CD8-positive, alpha-beta memory T cell (primary cell): ENCODE results near the gene STK32B. TPM values are rescaled to one million over a fixed set of nuclear protein-coding genes. Genes with fewer than 3 reads are reported as not detected.
"Not testable (repeated sequence)": the region's sequence is repeated elsewhere in the genome, so short reads cannot be mapped to it uniquely, and the experiment has no call there.

Experiments used
- CTCF ChIA-PET: fragments of 350-600 bp; sonication (Branson Sonifier 250); formaldehyde crosslinking; loops from one replicate; lab custom pipeline; 2021; ENCODE audit warnings: antibody characterized with exemption; lab: Charles Lee
- POLR2A ChIA-PET: fragments of 350-600 bp; sonication (Branson Sonifier 250); formaldehyde crosslinking; loops from one replicate; lab custom pipeline; 2021; ENCODE audit warnings: antibody characterized with exemption; lab: Charles Lee
- DNase-seq, 5 donors: peaks; one replicate each; pipeline versions ENCODE4 v3.0.0 to v3.0.0-alpha.2; 2020 to 2022; ENCODE audit warnings: mixed read lengths in 1 of 5
- H3K27ac ChIP-seq: one replicate; pipeline ENCODE4 v1.7.0; 2013; ENCODE audit warnings: low read depth, mild to moderate bottlenecking, low read length, moderate library complexity
- H3K27me3 ChIP-seq: 2 replicates; pipeline ENCODE4 v1.7.0; 2013; ENCODE audit warnings: low read length, mild to moderate bottlenecking; ENCODE audit not compliant: insufficient read depth, poor library complexity, severe bottlenecking
- H3K36me3 ChIP-seq: 2 replicates; pipeline ENCODE4 v1.7.0; 2013; ENCODE audit warnings: mild to moderate bottlenecking, low read length, moderate library complexity; ENCODE audit not compliant: insufficient read depth
- H3K4me1 ChIP-seq: 2 replicates; pipeline ENCODE4 v1.7.0; 2013; ENCODE audit warnings: mild to moderate bottlenecking, low read length, moderate library complexity; ENCODE audit not compliant: insufficient read depth
- H3K4me3 ChIP-seq: 2 replicates; pipeline ENCODE4 v1.7.0; 2013; ENCODE audit warnings: mild to moderate bottlenecking, low read length
- H3K9me3 ChIP-seq: 2 replicates; pipeline ENCODE4 v1.7.0; 2013; ENCODE audit warnings: mild to moderate bottlenecking, low read length
- H3K27ac Mint-ChIP-seq, 8 donors: one replicate each; pipeline ENCODE4 v1.8.0; 2020 to 2021; ENCODE audit warnings: mixed read lengths in 8 of 8, mild to moderate bottlenecking in 6 of 8, inconsistent platforms in 3 of 8, moderate library complexity in 3 of 8
- H3K27me3 Mint-ChIP-seq, 2 donors: one replicate each; pipeline ENCODE4 v1.8.0; 2020 to 2021; ENCODE audit warnings: mixed read lengths in 2 of 2, mild to moderate bottlenecking in 1 of 2, moderate library complexity in 1 of 2
- H3K36me3 Mint-ChIP-seq, 3 donors: one replicate each; pipeline ENCODE4 v1.8.0; 2020 to 2021; ENCODE audit warnings: mixed read lengths in 3 of 3, inconsistent platforms in 1 of 3, mild to moderate bottlenecking in 1 of 3
- H3K4me1 Mint-ChIP-seq, 3 donors: one replicate each; pipeline ENCODE4 v1.8.0; 2020 to 2021; ENCODE audit warnings: mixed read lengths in 3 of 3, inconsistent platforms in 1 of 3, mild to moderate bottlenecking in 1 of 3
- H3K4me3 Mint-ChIP-seq, 7 donors: one replicate each; pipeline ENCODE4 v1.8.0; 2020 to 2021; ENCODE audit warnings: mixed read lengths in 7 of 7, mild to moderate bottlenecking in 6 of 7, moderate library complexity in 4 of 7, inconsistent platforms in 2 of 7
- H3K9me3 Mint-ChIP-seq, 5 donors: one replicate each; pipeline ENCODE4 v1.8.0; 2020 to 2022; ENCODE audit warnings: mixed read lengths in 5 of 5, mild to moderate bottlenecking in 3 of 5, moderate library complexity in 2 of 5, inconsistent platforms in 1 of 5
- polyA plus RNA-seq: library from polyadenylated mRNA; unstranded; fragments of 300-500 nt; fragmentation: Illumina TruSeq; gene quantifications from one replicate; pipeline ENCODE4 v1.2.3, GENCODE V29; 2021
- total RNA-seq, 2 experiments: library from RNA; stranded (reverse); gene quantifications; one replicate each; pipeline ENCODE4 v1.2.3, GENCODE V29; 2021

STK32B gene
- total and polyA plus RNA-seq, 3 experiments from 2014 or later = not detected

DNA sequence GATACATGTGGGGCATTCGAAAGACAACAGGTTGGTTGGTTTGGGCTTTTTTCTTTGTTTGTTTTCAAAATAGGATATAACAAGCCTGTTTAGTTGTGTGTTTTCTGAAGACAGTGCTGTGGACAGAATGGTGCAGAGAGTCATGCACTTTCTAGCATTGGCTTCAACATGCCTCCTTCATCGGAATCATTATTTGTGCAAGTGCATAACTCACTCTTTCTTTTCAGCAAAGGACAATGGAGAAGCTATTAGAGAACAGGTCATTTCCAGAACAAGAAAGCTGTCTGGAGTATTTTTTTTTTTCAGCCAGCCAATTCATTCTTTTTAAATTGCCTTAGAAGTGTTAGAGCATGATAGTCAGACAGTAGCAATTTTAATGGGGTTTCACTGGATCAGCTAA is 225.8 kb downstream of the STK32B start:
- no peak overlapping the region for H3K4me3 Mint-ChIP-seq
- CTCF ChIA-PET = no interaction called here
- H3K27me3 Mint-ChIP-seq = no peaks in the 10 kb centered on the region

DNA sequence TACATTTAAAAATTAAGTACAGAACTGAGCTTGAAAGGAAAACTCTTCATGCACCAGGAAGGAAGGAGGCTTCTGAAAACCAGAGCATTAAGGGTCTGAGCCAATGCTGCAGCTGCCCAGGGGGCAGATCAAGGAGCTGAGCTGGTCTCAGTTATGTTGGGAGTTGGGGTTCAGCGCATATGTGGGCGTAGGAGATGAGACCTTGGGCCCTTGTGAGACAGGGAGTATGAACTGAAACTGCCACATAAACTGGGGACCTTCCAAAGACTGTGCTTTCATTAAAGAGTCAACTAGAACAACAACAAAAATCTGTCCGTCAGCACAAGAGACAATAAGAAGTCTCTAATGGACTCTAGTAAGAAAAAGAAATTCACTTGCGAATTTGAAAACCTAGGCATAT is 226.9 kb downstream of the STK32B start:
- H3K9me3 ChIP-seq = no peaks in the 10 kb centered on the region
- Mint-ChIP-seq H3K9me3 (peaks cover 0 to 7% (median 0%) of the 10 kb centered on the region in 5 donors), H3K27me3 (no peaks in the 10 kb centered on the region), H3K4me1 (no peaks in the 10 kb centered on the region), H3K4me3 (no peak overlapping the region), H3K36me3 (no peaks in the 10 kb centered on the region), H3K27ac (no peak overlapping the region)
- POLR2A ChIA-PET = no interaction called here
- no peaks in the 10 kb centered on the region for H3K36me3 ChIP-seq
- no peak overlapping the region for H3K4me3 ChIP-seq
- no peaks in the 10 kb centered on the region for H3K27me3 ChIP-seq
- no peak for DNase-seq
- no peaks in the 10 kb centered on the region for H3K4me1 ChIP-seq
- CTCF ChIA-PET = no interaction called here
- H3K27ac ChIP-seq = no peak overlapping the region

More for the DNA sequence above, 225.8 kb downstream of the STK32B start:
- Mint-ChIP-seq H3K4me1 (no peaks in the 10 kb centered on the region), H3K27ac (no peak overlapping the region), H3K36me3 (no peaks in the 10 kb centered on the region), H3K9me3 (peaks cover 0 to 7% (median 0%) of the 10 kb centered on the region in 5 donors)
- no peaks in the 10 kb centered on the region for H3K4me1 ChIP-seq
- H3K27me3 ChIP-seq = no peaks in the 10 kb centered on the region
- POLR2A ChIA-PET = no interaction called here
- no peak for DNase-seq
- H3K4me3 ChIP-seq = no peak overlapping the region
- no peaks in the 10 kb centered on the region for H3K36me3 ChIP-seq
- H3K27ac ChIP-seq = no peak overlapping the region
- no peaks in the 10 kb centered on the region for H3K9me3 ChIP-seq

DNA sequence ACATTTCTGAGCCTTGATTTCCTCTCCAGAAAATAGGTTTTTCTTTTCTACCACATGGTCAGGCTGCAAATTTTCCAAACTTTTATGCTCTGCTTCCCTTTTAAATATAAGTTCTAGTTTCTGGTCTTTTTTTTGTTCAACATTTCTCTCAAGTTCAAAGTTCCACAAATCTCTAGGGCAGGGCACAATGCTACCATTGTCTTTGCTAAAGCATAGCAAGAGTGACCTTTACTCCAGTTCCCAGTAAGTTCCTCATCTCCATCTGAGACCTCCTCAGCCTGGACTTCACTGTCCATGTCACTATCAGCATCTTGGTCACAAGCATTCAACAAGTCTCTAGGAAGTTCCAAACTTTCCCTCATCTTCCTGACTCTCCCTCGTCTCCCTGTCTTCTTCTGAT is 228.8 kb downstream of the STK32B start:
- DNase-seq, POLR2A ChIA-PET, H3K4me3 Mint-ChIP-seq, H3K27ac Mint-ChIP-seq, H3K9me3 Mint-ChIP-seq, H3K4me1 ChIP-seq, H3K4me1 Mint-ChIP-seq, H3K9me3 ChIP-seq, H3K27ac ChIP-seq, H3K36me3 ChIP-seq, H3K27me3 Mint-ChIP-seq, H3K4me3 ChIP-seq, CTCF ChIA-PET, H3K36me3 Mint-ChIP-seq, H3K27me3 ChIP-seq: not testable (repeated sequence)

DNA sequence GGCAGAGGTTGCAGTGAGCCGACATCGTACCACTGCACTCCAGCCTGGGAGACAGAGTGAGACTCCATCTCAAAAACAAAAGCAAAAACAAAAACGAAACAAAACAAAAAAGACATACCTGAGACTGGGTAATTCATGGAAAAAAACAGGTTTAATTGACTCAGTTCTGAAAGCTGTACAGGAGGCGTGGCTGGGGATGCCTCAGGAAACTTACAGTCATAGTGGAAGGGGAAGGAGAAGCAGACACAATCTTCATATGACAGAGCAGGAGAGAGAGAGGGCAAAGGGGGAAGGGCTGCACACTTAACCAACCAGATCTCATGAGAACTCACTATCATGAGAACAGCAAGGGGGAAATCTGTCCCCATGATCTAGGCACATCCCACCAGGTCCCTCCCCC is 229.5 kb downstream of the STK32B start:
- H3K27me3 Mint-ChIP-seq = no peaks in the 10 kb centered on the region
- POLR2A ChIA-PET = no interaction called here
- no peak overlapping the region for H3K4me3 Mint-ChIP-seq
- no peaks in the 10 kb centered on the region for H3K36me3 Mint-ChIP-seq
- DNase-seq = no peak
- no peaks in the 10 kb centered on the region for H3K4me1 Mint-ChIP-seq
- H3K4me3 ChIP-seq = no peak overlapping the region
- CTCF ChIA-PET = no interaction called here
- H3K9me3 ChIP-seq = no peaks in the 10 kb centered on the region
- H3K9me3 Mint-ChIP-seq = no peaks in the 10 kb centered on the region
- H3K4me1 ChIP-seq = no peaks in the 10 kb centered on the region
- no peak overlapping the region for H3K27ac ChIP-seq
- H3K36me3 ChIP-seq = no peaks in the 10 kb centered on the region
- H3K27ac Mint-ChIP-seq = no peak overlapping the region
- H3K27me3 ChIP-seq = no peaks in the 10 kb centered on the region

GRCh38 chr4:5283837-5284236 is 232.6 kb downstream of the STK32B start:
- H3K9me3 ChIP-seq = no peaks in the 10 kb centered on the region
- no peak overlapping the region for H3K27ac ChIP-seq
- POLR2A ChIA-PET = no interaction called here
- Mint-ChIP-seq H3K4me3 (no peak overlapping the region), H3K36me3 (no peaks in the 10 kb centered on the region), H3K4me1 (no peaks in the 10 kb centered on the region), H3K27ac (no peak overlapping the region), H3K27me3 (no peaks in the 10 kb centered on the region), H3K9me3 (no peaks in the 10 kb centered on the region)
- DNase-seq = no peak
- H3K27me3 ChIP-seq = no peaks in the 10 kb centered on the region
- no peaks in the 10 kb centered on the region for H3K36me3 ChIP-seq
- no peak overlapping the region for H3K4me3 ChIP-seq
- no peaks in the 10 kb centered on the region for H3K4me1 ChIP-seq
- CTCF ChIA-PET = no interaction called here

DNA sequence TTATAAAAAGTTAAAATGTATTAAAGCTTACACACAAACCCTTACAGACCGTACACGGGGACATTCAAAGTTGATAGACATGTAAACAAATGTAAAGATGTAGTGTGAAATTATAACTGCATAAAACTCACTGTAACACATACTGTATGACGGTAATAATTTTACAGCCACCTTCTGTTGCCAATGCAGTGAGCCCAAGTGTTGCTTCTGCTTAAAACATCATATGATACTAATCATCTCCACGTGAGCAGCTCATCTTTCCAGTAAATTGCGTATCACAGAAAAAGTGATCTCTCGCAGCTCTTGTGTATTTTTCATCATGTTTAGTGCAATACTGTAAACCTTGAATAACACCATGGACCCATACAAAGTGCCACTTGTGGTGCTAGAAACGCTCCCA is 233.2 kb downstream of the STK32B start:
- Histone ChIP-seq H3K27ac (no peak overlapping the region), H3K36me3 (no peaks in the 10 kb centered on the region), H3K9me3 (no peaks in the 10 kb centered on the region), H3K4me3 (no peak overlapping the region), H3K27me3 (no peaks in the 10 kb centered on the region), H3K4me1 (no peaks in the 10 kb centered on the region)
- DNase-seq = no peak
- Mint-ChIP-seq H3K27me3 (no peaks in the 10 kb centered on the region), H3K4me3 (no peak overlapping the region), H3K4me1 (no peaks in the 10 kb centered on the region), H3K27ac (no peak overlapping the region), H3K36me3 (no peaks in the 10 kb centered on the region), H3K9me3 (no peaks in the 10 kb centered on the region)
- POLR2A ChIA-PET = no interaction called here
- CTCF ChIA-PET = no interaction called here

DNA sequence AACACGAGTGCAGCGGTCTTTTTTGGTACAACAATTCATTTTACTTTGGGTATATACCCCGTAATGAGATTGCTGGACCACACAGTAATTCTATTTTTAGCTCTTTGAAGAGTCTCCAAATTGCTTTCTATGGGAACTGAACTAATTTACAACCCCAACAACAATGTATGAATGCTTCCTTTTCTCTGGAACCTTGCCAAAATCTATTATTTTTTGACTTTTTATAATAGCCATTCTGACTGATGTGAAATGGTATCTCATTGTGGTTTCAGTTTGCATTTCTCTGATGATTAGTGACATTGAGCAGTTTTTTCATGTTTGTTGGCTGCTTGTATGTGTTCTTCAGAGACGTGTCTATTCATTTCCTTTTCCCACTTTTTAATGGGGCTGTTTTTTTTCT is 240.8 kb downstream of the STK32B start:
- Mint-ChIP-seq H3K4me1 (no peaks in the 10 kb centered on the region), H3K27me3 (peaks cover 0 to 2% of the 10 kb centered on the region in 2 donors), H3K27ac (no peak overlapping the region), H3K36me3 (no peaks in the 10 kb centered on the region), H3K9me3 (peaks cover 1 to 9% (median 2%) of the 10 kb centered on the region in 5 donors), H3K4me3 (no peak overlapping the region)
- H3K4me3 ChIP-seq = no peak overlapping the region
- no peak for DNase-seq
- H3K27me3 ChIP-seq = no peaks in the 10 kb centered on the region
- no peaks in the 10 kb centered on the region for H3K4me1 ChIP-seq
- no peaks in the 10 kb centered on the region for H3K9me3 ChIP-seq
- H3K27ac ChIP-seq = no peak overlapping the region
- no peaks in the 10 kb centered on the region for H3K36me3 ChIP-seq
- POLR2A ChIA-PET = no interaction called here
- CTCF ChIA-PET = no interaction called here

GRCh38 chr4:5298000-5298787 is 246.9 kb downstream of the STK32B start:
- H3K27me3 ChIP-seq, H3K27me3 Mint-ChIP-seq, H3K4me3 ChIP-seq, H3K4me1 Mint-ChIP-seq, DNase-seq, POLR2A ChIA-PET, H3K27ac ChIP-seq, H3K4me1 ChIP-seq, H3K27ac Mint-ChIP-seq, CTCF ChIA-PET, H3K36me3 ChIP-seq, H3K4me3 Mint-ChIP-seq, H3K36me3 Mint-ChIP-seq, H3K9me3 ChIP-seq: not testable (repeated sequence)
- H3K9me3 Mint-ChIP-seq = peaks cover 4 to 10% (median 5%) of the 10 kb centered on the region in 5 donors
